NCI-H1048 (cell line): ENCODE results near the gene TGFBR3L.

Experiments used
- DNase-seq: peaks from one replicate; lab custom pipeline; 2025; lab: John Stamatoyannopoulos, UW

Gene TGFBR3L

DNA sequence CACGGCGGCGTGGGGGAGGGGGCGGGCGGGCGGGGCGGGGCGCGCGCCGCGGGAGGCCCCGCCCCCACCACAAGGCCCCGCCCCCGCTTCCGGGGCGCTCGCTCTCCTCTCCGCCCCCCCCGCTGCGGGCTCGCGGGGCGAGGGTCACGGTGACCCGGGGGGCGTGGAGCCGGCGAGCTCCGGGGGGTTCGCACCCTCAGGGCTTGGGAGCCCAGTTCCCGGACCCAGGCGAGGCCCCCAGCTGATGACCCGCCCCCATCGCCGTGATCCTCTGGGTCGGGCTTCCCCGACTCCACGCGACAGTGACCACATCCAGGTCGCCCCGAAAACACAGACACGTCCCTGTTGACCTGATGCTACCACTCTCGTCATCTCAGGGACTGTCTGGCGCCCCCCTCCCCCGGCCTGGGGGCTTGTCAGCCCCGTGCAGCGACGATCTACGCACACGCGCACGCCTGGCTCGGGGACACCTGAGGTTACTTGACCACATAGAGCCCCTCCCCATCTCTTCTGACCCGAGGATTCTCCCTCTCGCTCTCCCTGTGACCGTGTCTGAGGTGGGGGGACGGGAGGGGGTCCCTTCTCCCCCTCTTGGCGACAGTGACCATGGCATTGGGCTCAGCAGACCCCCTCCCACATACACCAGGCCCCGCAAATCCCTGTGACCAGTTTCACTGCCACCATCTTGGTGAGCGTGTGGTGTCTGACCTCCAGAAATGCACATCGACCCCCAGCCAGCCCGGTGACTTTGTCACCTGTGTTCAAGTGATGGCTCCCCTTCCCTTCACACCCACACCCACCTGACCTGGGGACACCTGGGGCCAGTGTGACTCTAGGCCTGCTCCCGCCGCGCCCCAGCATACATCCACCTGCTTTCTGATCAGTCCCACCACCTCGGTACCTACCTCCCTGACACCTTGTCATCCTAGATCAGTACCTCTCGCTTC, 10.3 kb upstream of the TGFBR3L start:
- DNase-seq: no peak

DNA sequence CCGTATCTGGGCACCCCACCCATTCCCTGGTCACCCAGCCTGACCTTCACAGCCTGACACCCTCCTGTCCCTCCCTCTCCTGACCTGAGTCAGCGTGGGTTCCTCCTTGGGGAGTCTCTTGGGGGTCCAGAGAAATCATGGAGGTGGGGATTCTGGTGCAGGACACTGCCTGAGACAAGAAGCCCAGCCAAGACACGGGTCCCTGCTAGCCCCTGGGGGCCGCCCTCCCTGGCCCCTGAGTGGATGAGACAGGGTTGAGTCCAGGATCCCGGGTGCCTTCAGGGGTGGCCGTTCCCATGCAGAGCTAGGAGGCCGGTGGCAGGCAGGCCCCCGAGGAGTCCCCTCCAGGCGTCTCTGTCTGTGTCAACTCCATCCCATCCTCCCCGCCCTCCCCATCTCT, 9.4 kb upstream of the TGFBR3L start:
- no peak for DNase-seq

DNA sequence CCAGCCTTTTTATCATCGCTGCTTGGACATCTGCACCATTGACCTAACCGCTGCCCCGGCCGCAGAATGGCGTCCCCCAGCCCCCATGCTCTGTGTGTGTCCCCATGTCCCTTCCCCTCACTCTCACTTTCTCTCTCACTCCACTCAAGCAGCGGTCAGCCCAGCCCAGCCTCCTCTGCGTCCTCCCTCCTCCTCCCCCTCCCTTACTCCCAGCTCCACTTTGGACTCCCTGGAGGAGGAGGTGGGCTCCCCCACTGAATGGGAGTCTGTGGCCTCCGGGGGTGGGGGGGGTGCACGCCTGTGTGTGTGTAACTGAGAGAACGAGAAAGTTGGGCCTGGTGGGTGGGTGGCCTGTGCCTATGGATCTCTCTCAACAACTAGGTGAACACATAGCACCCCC, 8.8 kb upstream of the TGFBR3L start:
- no peak for DNase-seq

DNA sequence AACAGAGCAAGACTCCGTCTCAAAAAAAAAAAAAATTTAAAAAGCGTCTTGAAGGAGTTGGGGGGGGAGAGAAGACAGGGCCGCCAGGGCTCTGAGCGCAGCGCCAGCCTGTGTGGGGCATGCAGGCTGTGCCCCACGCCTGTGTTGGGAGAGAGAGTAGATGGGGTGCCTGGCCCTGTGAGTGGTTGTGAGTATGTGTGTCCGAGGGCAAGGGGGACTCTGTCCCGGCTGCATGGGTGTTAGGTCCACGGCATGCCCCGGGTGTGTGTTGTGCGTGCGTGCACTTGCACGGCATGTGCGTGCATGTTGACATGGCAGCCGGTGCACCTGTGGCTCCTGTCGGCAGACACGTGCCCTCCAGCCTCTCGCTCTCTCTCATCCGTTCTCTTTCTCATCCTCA, 7.5 kb upstream of the TGFBR3L start:
- DNase-seq: no peak

DNA sequence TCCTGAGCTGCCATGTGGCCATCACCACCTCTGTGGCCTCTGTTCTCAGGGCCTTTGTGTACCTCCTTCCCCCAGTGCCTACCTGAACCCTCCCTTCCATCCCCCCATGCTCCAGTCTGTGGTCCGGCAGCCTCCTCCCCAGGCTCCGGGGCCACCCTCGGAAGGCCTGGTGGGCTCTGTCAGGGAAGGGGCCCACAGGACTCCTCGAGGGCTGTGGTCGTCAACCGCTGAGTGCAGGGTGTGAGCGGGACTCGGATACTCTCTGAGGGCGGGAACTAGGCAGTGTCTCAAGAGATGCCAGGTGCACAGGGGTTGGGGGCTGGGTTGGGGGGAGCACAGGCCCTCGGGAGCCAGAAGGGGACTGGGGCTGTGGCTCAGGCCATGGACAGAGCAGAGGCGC, 7.1 kb upstream of the TGFBR3L start:
- DNase-seq: no peak

DNA sequence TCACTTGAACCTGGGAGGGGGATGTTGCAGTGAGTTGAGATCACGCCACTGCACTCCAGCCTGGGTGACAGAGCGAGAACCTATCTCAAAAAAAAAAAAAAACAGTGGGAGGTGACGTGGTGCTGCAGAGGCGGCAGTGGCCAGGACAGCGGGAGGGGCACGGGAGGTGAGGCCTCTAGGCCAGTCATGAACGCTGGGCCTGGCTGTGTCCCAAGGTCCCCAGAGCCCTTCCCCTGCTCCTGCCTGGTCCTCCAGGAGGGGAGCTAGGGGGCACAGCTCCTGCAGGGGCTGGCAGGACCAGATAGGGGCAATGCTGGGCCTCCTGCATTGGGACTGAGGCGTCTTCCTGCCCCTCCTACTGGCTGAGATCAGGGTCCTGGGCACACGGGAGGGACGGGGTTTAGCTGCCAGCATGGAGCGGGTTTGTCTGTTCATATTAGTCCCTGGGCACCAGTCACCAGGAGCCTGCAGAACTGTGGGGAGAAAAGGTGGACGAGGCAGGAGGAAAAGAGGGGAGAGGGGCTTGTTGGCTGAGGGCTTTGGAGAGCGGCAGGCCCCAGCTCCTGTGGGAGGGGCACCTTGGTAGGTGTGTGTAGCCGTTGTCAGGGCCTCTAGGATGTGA, 6.4 kb upstream of the TGFBR3L start:
- no peak for DNase-seq

GRCh38 chr19:7908742-7909461, 5.7 kb upstream of the TGFBR3L start:
- no peak for DNase-seq

DNA sequence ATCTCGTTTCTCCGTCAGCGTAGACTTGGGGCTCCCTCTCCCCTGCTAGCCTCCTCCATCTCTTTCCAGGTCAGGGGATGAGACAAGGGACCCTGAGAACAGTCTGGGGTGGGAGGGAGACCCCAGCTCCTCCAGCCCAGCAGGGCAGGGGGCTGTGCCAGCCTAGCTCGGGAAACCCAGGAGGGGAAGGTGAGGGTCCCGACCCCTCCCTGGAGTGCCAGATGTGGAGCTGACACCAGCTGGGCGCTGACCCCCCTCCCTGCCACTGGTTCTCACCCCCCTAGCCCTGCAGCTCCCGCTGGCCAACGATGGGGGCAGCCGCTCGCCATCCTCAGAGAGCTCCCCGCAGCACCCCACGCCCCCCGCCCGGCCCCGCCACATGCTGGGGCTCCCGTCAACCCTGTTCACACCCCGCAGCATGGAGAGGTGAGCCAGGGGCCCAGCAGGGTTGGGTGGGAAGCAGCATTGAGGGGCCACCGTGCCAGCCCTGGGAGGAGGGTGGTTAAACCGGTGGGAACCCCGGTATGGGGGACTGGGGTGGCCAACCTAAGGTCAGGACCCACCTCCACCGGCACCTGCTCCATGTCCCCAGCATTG, 5.1 kb upstream of the TGFBR3L start:
- DNase-seq: no peak

- no peak for DNase-seq
Observed at GRCh38 chr19:7910321-7911161, 4.1 kb upstream of the TGFBR3L start.

DNA sequence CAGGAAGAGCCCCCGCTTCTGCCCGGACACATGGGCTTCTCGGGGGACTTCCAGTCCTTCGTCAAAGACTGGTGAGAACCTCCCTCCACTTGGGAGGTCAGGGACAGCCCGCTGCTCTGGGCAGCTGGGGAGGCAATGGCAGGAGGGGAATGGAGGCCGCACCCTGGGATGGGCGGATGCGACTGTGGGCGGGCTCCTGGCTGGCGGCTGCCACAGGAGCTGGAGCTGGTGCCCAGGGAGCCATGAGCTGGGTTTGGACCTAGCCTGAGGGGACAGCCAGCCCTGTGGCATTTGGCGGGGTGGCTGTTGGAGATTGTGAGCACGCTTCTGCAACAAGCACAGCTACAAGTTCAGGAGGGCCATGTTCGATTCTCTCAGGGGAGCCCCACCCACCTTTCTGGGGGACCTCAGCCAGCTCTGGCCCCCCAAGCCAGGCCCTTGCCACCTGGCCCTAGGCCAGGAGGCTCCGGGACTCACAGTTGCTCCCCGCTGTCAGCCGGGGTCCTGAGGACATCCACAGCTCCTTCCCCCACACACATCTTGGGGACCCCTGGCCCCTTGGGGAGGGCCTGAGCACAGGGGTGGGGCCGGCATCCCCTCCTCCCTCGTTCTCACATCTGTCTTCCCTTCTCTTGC, 3.0 kb upstream of the TGFBR3L start:
- no peak for DNase-seq

- DNase-seq: no peak
Observed at GRCh38 chr19:7912144-7912696, 2.4 kb upstream of the TGFBR3L start.

DNA sequence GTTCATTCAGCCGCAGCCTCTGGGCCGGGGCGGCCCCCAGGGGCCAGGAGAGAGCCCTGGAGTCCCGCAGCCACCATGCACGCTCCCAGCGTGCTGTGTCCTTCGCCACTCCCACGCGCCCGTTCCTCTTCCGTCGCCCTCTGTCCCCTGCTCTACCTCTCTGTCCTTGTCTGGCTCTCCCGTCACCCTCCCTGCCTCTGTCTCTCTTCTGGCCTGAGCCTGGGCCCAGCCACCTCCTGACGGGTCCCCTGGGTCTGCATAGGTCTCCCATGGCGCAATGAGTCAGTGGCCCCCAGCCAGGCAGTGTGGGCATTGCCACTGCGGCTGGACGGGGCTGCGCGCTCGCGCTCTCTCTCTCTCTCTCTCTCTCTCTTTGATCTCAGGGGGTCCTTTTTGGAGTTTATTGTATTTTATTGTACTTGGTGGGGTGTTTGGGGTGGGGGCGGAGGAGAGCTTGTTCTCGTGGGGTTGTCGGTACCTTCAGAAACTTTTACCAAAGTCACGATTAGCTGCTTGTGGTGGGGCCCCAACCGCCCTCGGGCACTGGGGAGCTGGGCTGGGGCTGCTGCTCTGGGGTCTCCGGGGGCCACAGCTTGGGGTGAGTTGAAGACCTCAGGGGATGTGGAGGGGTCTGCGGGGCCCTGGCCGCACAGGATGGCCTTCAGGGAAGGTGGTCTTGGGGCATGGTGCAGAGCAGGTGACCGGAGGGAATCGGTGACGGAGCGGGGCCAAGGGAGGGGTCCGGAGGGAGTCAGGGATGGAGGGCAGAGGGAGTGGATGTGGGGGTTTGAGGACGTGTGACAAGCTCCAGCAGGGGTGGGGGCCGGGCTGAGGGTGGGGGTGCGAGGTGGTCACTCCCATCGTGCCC, 1.7 kb upstream of the TGFBR3L start:
- DNase-seq: no peak

DNA sequence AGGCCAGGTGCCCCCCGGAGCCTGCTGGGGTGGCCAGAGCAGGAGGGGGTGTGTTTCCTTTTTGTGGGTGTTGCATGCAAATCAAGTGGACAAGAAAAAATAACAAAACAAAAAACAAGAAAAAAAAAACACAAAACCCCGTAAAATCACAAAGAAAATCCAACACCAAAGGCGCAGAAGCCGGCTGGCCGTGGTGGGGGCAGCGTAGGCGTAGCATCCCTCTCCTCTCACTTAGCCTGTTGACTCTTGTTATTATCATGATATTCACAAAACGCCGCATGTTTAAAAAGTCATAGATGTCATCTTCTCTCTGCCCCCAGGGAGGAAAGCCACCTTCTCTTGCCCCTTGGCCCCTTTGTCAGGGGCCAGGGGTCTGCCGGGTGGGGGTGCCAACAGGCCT, 978 bp upstream of the TGFBR3L start:
- no peak for DNase-seq

- DNase-seq: no peak
Observed at GRCh38 chr19:7914099-7914498, 531 bp upstream of the TGFBR3L start.

DNA sequence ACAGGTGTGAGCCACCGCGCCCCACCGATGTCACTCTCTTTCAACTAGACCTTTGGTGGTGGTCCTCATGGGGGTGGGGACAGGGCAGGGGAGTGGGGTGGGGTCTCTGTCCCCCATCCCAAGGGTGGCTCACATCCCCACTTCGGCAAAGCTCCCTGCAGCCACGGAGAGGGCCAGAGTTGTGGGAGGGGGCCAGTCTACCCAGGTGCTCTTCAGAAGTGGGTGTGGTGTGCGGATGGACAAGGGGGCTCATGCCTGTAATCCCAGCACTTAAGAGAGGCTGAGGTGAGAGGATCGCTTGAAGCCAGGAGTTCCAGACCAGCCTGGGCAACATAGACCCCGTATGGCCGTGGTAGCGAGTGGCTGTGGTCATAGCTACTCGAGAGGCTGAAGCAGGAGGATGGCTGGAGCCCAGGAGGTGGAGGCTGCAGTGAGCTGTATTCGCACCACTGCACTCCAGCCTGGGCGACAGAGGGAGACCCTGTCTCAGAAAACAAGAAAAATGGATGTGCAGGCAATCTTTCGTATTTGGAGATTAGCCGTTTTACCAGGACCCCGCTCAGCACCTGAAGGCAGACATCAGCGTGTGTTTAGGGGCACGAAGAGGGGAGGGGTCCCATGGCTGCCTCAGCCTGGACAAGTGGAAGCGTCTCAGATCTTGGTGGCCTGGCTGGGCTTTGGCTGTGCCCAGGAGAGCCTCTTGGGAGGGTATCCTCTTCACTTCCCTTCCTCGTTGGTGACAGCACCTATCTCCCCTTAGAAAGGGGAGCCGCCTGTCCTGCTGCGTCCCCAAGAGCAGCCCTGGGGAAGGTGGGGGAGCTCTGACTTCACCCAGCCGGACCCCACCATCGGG, 846 bp downstream of the TGFBR3L start:
- no peak for DNase-seq

DNA sequence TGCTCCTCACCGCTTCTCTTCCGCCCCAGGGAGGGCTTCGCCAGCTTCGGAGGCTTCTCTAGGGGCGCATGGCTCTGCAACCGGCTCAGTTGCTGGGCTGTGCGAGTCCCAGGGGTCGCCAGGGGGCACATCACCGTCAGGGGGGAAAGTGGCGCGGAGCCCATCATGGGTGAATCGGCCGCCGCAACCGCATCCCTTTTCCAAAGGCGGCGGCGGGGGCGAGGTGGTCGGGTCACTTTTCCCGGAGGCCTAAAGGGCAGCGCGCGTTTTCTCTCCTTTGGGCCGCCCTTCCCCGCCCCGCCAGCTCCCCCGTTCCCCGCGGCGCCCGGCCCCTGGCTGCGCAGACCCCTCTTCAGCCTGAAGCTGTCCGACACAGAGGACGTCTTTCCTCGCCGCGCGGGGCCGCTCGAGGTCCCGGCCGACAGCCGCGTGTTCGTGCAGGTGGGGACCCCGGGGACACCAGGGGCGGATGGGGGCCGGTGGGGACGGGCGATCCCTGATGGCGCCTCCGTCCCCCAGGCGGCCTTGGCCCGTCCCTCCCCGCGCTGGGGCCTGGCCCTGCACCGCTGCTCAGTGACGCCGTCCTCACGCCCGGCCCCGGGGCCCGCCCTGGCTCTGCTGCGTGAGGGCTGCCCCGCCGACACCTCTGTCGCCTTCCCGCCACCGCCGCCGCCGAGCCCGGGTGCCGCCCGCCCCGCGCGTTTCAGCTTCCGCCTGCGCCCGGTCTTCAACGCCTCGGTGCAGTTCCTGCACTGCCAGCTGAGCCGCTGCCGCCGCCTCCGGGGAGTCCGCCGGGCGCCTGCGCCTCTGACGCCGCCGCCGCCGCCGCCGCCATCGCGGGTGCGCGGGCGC, 1.7 kb downstream of the TGFBR3L start:
- no peak for DNase-seq

DNA sequence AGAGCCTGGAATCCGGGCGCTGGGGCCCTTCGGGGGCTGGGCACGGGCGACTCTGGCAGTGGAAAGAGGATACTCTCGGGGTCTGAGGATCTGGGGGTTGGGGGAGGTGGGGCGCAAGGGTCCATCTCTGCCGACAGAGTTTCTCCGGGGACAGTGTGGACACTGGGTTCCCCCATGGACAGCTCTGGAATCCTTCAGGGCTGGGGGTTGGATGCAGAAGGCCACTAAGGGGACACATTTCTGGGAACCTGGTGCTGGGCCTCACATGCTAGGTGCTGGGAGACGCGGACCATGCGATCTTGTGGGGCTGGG, 2.3 kb downstream of the TGFBR3L start:
- DNase-seq: no peak
